22Rv1 (cell line): ENCODE data around the gene CALHM3.

ENCODE experiments used
- ZFX ChIP-seq: fragments of 450-650 bp; IDR thresholded peaks from 2 replicates; pipeline ENCODE4 v1.6.1; 2017; ENCODE audit warnings: antibody characterized with exemption, borderline replicate concordance
- TF ChIP-seq, protein P1 (sequence below): fragments of 450-650 bp; IDR thresholded peaks from 2 replicates; pipeline ENCODE4 v1.5.1; 2017; ENCODE audit warnings: mild to moderate bottlenecking

DNA sequence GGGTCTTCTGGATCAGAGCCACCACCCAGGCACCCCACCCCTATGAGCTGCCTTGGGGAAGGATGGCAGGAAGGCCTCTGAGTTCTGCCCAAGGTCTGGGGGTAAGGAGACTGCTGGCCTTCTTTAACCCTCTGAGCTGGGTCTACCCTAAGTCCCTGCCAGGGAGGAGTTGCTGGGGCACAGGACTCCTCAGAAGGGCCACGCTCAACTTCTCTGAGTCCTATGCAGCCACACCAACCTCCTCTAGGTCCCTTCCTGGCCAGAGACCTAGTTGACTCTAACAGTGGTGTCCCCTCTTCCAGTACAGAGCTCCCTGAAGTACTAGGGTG lies 11.9 kb upstream of the CALHM3 start:
- TF ChIP-seq, protein P1, sequence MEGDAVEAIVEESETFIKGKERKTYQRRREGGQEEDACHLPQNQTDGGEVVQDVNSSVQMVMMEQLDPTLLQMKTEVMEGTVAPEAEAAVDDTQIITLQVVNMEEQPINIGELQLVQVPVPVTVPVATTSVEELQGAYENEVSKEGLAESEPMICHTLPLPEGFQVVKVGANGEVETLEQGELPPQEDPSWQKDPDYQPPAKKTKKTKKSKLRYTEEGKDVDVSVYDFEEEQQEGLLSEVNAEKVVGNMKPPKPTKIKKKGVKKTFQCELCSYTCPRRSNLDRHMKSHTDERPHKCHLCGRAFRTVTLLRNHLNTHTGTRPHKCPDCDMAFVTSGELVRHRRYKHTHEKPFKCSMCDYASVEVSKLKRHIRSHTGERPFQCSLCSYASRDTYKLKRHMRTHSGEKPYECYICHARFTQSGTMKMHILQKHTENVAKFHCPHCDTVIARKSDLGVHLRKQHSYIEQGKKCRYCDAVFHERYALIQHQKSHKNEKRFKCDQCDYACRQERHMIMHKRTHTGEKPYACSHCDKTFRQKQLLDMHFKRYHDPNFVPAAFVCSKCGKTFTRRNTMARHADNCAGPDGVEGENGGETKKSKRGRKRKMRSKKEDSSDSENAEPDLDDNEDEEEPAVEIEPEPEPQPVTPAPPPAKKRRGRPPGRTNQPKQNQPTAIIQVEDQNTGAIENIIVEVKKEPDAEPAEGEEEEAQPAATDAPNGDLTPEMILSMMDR, result no peak
- no peak for TF ChIP-seq ZFX
